ENCODE results near the gene TUFM. TPM values are rescaled to one million over a fixed set of nuclear protein-coding genes. Genes with fewer than 3 reads are reported as not detected.
"Not testable (repeated sequence)": the region's sequence is repeated elsewhere in the genome, so short reads cannot be mapped to it uniquely, and the experiment has no call there.

Gene TUFM
- total RNA-seq, 1 donor from 2014 or later, result 143 TPM

GRCh38 chr16:28875134-28876018 is 29.2 kb upstream of the TUFM start:
- Mint-ChIP-seq H3K27ac (ENCODE audit: unreplicated experiment) (no peak overlapping the region), H3K4me3 (ENCODE audit: unreplicated experiment) (no peak overlapping the region), H3K4me1 (ENCODE audit: low read depth, unreplicated experiment) (peaks cover 6% of the 10 kb centered on the region), H3K9me3 (ENCODE audit: unreplicated experiment) (no peaks in the 10 kb centered on the region), H3K36me3 (ENCODE audit: unreplicated experiment) (no peaks in the 10 kb centered on the region), H3K27me3 (ENCODE audit: unreplicated experiment) (peaks cover 6% of the 10 kb centered on the region)
- no peak for DNase-seq
- TF ChIP-seq CTCF (IDR thresholded peaks at IDR 0.05; ENCODE audit: partially characterized antibody, unreplicated experiment), result no peak

- peaks cover 6% of the 10 kb centered on the region for H3K4me1 Mint-ChIP-seq (ENCODE audit: low read depth, unreplicated experiment)
- no peaks in the 10 kb centered on the region for H3K36me3 Mint-ChIP-seq (ENCODE audit: unreplicated experiment)
- TF ChIP-seq CTCF (IDR thresholded peaks at IDR 0.05; ENCODE audit: partially characterized antibody, unreplicated experiment), result no peak
- no peaks in the 10 kb centered on the region for H3K9me3 Mint-ChIP-seq (ENCODE audit: unreplicated experiment)
- no peak for DNase-seq
- no peak overlapping the region for H3K4me3 Mint-ChIP-seq (ENCODE audit: unreplicated experiment)
- H3K27ac Mint-ChIP-seq (ENCODE audit: unreplicated experiment), result no peak overlapping the region
- peaks cover 6% of the 10 kb centered on the region for H3K27me3 Mint-ChIP-seq (ENCODE audit: unreplicated experiment)
Measured at GRCh38 chr16:28874406-28874805, 28.3 kb upstream of the TUFM start.

- Mint-ChIP-seq H3K36me3 (ENCODE audit: unreplicated experiment) (no peaks in the 10 kb centered on the region), H3K4me1 (ENCODE audit: low read depth, unreplicated experiment) (peaks cover 3% of the 10 kb centered on the region), H3K4me3 (ENCODE audit: unreplicated experiment) (no peak overlapping the region), H3K27ac (ENCODE audit: unreplicated experiment) (no peak overlapping the region), H3K27me3 (ENCODE audit: unreplicated experiment) (peaks cover 4% of the 10 kb centered on the region), H3K9me3 (ENCODE audit: unreplicated experiment) (no peaks in the 10 kb centered on the region)
- DNase-seq, result no peak
- peak; percentile 71 for TF ChIP-seq CTCF (IDR thresholded peaks at IDR 0.05; ENCODE audit: partially characterized antibody, unreplicated experiment)
Measured at GRCh38 chr16:28873543-28874201, 27.5 kb upstream of the TUFM start.

GRCh38 chr16:28872952-28873351 is 26.8 kb upstream of the TUFM start:
- peaks cover 3% of the 10 kb centered on the region for H3K27me3 Mint-ChIP-seq (ENCODE audit: unreplicated experiment)
- H3K27ac Mint-ChIP-seq (ENCODE audit: unreplicated experiment), result no peak overlapping the region
- H3K4me1 Mint-ChIP-seq (ENCODE audit: low read depth, unreplicated experiment), result peaks cover 3% of the 10 kb centered on the region
- no peaks in the 10 kb centered on the region for H3K36me3 Mint-ChIP-seq (ENCODE audit: unreplicated experiment)
- H3K9me3 Mint-ChIP-seq (ENCODE audit: unreplicated experiment), result no peaks in the 10 kb centered on the region
- TF ChIP-seq CTCF (IDR thresholded peaks at IDR 0.05; ENCODE audit: partially characterized antibody, unreplicated experiment), result no peak
- no peak overlapping the region for H3K4me3 Mint-ChIP-seq (ENCODE audit: unreplicated experiment)
- no peak for DNase-seq

GRCh38 chr16:28869201-28869600 is 23.1 kb upstream of the TUFM start:
- Mint-ChIP-seq H3K27me3 (ENCODE audit: unreplicated experiment) (peaks cover 2% of the 10 kb centered on the region), H3K4me1 (ENCODE audit: low read depth, unreplicated experiment) (peaks cover 3% of the 10 kb centered on the region), H3K9me3 (ENCODE audit: unreplicated experiment) (peaks cover 3% of the 10 kb centered on the region), H3K4me3 (ENCODE audit: unreplicated experiment) (no peak overlapping the region), H3K27ac (ENCODE audit: unreplicated experiment) (no peak overlapping the region), H3K36me3 (ENCODE audit: unreplicated experiment) (no peaks in the 10 kb centered on the region)
- TF ChIP-seq CTCF (IDR thresholded peaks at IDR 0.05; ENCODE audit: partially characterized antibody, unreplicated experiment), result no peak
- no peak for DNase-seq

- H3K27me3 Mint-ChIP-seq (ENCODE audit: unreplicated experiment); H3K4me3 Mint-ChIP-seq (ENCODE audit: unreplicated experiment); H3K36me3 Mint-ChIP-seq (ENCODE audit: unreplicated experiment); H3K9me3 Mint-ChIP-seq (ENCODE audit: unreplicated experiment); DNase-seq; H3K4me1 Mint-ChIP-seq (ENCODE audit: low read depth, unreplicated experiment); H3K27ac Mint-ChIP-seq (ENCODE audit: unreplicated experiment): not testable (repeated sequence)
Measured at GRCh38 chr16:28867646-28868045, 21.5 kb upstream of the TUFM start.
